Neural cell (in vitro differentiated cells): ENCODE results near the gene REG1B. TPM values are rescaled to one million over a fixed set of nuclear protein-coding genes. Genes with fewer than 3 reads are reported as not detected.

Experiments used
- H2AFZ ChIP-seq: fragments of 200-600, 300-800 bp; sonication (generic), shearing (Covaris generic); 2 replicates; pipeline ENCODE4 v1.6.0; 2014; ENCODE audit warnings: low read depth, mild to moderate bottlenecking, antibody characterized with exemption, low read length, moderate library complexity
- H3F3A ChIP-seq: fragments of 200-600 bp; shearing (Covaris generic); 2 replicates; pipeline ENCODE4 v1.6.1; 2016; ENCODE audit warnings: mild to moderate bottlenecking, moderate library complexity, mixed read lengths, antibody characterized with exemption, low read length; ENCODE audit not compliant: insufficient read depth, poor library complexity, severe bottlenecking
- H3K27ac ChIP-seq: fragments of 200-600, 300-800 bp; sonication (generic), shearing (Covaris generic); 2 replicates; pipeline ENCODE4 v1.5.1; 2014; ENCODE audit warnings: mild to moderate bottlenecking, low read length, moderate library complexity
- H3K27me3 ChIP-seq: fragments of 300-800, 200-600 bp; sonication (generic), shearing (Covaris generic); 2 replicates; pipeline ENCODE4 v1.6.0; 2014; ENCODE audit warnings: mild to moderate bottlenecking, low read depth, low read length, moderate library complexity; ENCODE audit not compliant: insufficient read depth
- H3K36me3 ChIP-seq: fragments of 300-800, 200-600 bp; sonication (generic), shearing (Covaris generic); 2 replicates; pipeline ENCODE4 v1.5.1; 2014; ENCODE audit warnings: mild to moderate bottlenecking, antibody characterized with exemption, low read length, moderate library complexity; ENCODE audit not compliant: insufficient read depth
- H3K4me2 ChIP-seq: fragments of 300-800, 200-600 bp; sonication (generic), shearing (Covaris generic); 2 replicates; pipeline ENCODE4 v1.6.0; 2014; ENCODE audit warnings: mild to moderate bottlenecking, low read length
- H3K4me3 ChIP-seq: fragments of 300-800, 200-600 bp; sonication (generic), shearing (Covaris generic); 2 replicates; pipeline ENCODE4 v1.5.1; 2014; ENCODE audit warnings: mild to moderate bottlenecking, low read length, moderate library complexity
- H3K79me2 ChIP-seq: fragments of 200-600 bp; shearing (Covaris generic); replicated peaks from 2 replicates; pipeline ENCODE4 v1.6.0; 2014; ENCODE audit warnings: mild to moderate bottlenecking, low read length, moderate library complexity; ENCODE audit not compliant: insufficient read depth
- H3K9ac ChIP-seq: fragments of 300-800, 200-600 bp; sonication (generic), shearing (Covaris generic); 2 replicates; pipeline ENCODE4 v1.6.1; 2016; ENCODE audit warnings: mild to moderate bottlenecking, low read length, mixed read lengths
- H3K9me2 ChIP-seq: fragments of 200-600 bp; shearing (Covaris generic); 2 replicates; pipeline ENCODE4 v1.6.1; 2016; ENCODE audit warnings: mild to moderate bottlenecking, low read length, mixed read lengths; ENCODE audit not compliant: insufficient read depth
- H3K9me3 ChIP-seq: fragments of 200-600, 300-800 bp; sonication (generic), shearing (Covaris generic); 2 replicates; pipeline ENCODE4 v1.6.1; 2016; ENCODE audit warnings: mild to moderate bottlenecking, mixed run types, low read length, moderate library complexity, mixed read lengths
- H4K20me1 ChIP-seq: fragments of 200-600 bp; shearing (Covaris generic); 2 replicates; pipeline ENCODE4 v1.6.1; 2016; ENCODE audit warnings: mild to moderate bottlenecking, mixed run types; ENCODE audit not compliant: insufficient read depth
- CTCF ChIP-seq: fragments of 450-650 bp; IDR thresholded peaks from 2 replicates; pipeline ENCODE4 v1.5.1; 2014; ENCODE audit warnings: antibody characterized with exemption, mild to moderate bottlenecking, moderate library complexity; ENCODE audit not compliant: poor library complexity, severe bottlenecking
- EP300 ChIP-seq: fragments of 450-650 bp; conservative IDR thresholded peaks from 2 replicates; pipeline ENCODE4 v1.6.1; 2014; ENCODE audit warnings: antibody characterized with exemption, mild to moderate bottlenecking, moderate library complexity; ENCODE audit not compliant: poor library complexity, severe bottlenecking
- EZH2 ChIP-seq: fragments of 200-600, 300-800 bp; shearing (Covaris generic), sonication (generic); IDR thresholded peaks from 2 replicates; pipeline ENCODE4 v1.6.1; 2014; ENCODE audit warnings: antibody characterized with exemption, low read length, borderline replicate concordance, mild to moderate bottlenecking; ENCODE audit not compliant: insufficient read depth, poor library complexity, severe bottlenecking
- MXI1 ChIP-seq: fragments of 450-650 bp; conservative IDR thresholded peaks from 2 replicates; pipeline ENCODE4 v1.6.1; 2014; ENCODE audit warnings: antibody characterized with exemption, mild to moderate bottlenecking; ENCODE audit not compliant: poor library complexity, severe bottlenecking
- POLR2AphosphoS5 ChIP-seq: IDR thresholded peaks from 2 replicates; pipeline ENCODE4 v1.6.1; 2012
- RAD21 ChIP-seq: fragments of 450-650 bp; conservative IDR thresholded peaks from 2 replicates; pipeline ENCODE4 v1.6.1; 2014; ENCODE audit warnings: antibody characterized with exemption, mild to moderate bottlenecking, moderate library complexity
- REST ChIP-seq: IDR thresholded peaks from 2 replicates; pipeline ENCODE4 v1.6.1; 2012; ENCODE audit warnings: borderline replicate concordance
- SMC3 ChIP-seq: fragments of 450-650 bp; conservative IDR thresholded peaks from 2 replicates; pipeline ENCODE4 v1.6.1; 2014; ENCODE audit warnings: antibody characterized with exemption, mild to moderate bottlenecking, moderate library complexity; ENCODE audit not compliant: poor library complexity
- TAF1 ChIP-seq: IDR thresholded peaks from 2 replicates; pipeline ENCODE4 v1.6.1; 2012; ENCODE audit warnings: low read depth
- polyA minus RNA-seq: library from RNA; depleted of rRNA, polyadenylated mRNA; stranded (reverse); fragments of >200 nt; gene quantifications from 2 replicates; pipeline ENCODE4 v1.2.3, GENCODE V29; 2014
- polyA plus RNA-seq: library from polyadenylated mRNA; depleted of rRNA; stranded (reverse); fragments of >200 nt; gene quantifications from 2 replicates; pipeline ENCODE4 v1.2.3, GENCODE V29; 2014

The REG1B gene
- polyA plus RNA-seq (not detected in 2 replicates), polyA minus RNA-seq (not detected in 2 replicates)

GRCh38 chr2:79087785-79088364 is at the start of gene REG1B:
Gene REG1B, minus strand, starts transcription at chr2:79087993. Its CDS starts 381 bp downstream, at chr2:79087612.
- no peaks in the 10 kb centered on the region for H3F3A ChIP-seq
- H3K9ac ChIP-seq = no peak within 1 kb of the TSS

GRCh38 chr2:79131687-79132086 is 43.9 kb upstream of the REG1B start:
- H3K9me2 ChIP-seq = no peaks in the 10 kb centered on the region
- H3K4me2 ChIP-seq = no peak overlapping the region
- no peaks in the 10 kb centered on the region for H3K79me2 ChIP-seq
- no peaks in the 10 kb centered on the region for H3F3A ChIP-seq
- H2AFZ ChIP-seq = no peak overlapping the region
- no peak overlapping the region for H3K27ac ChIP-seq
- no peak overlapping the region for H3K4me3 ChIP-seq
- H3K9ac ChIP-seq = no peak overlapping the region
- H3K27me3 ChIP-seq = no peaks in the 10 kb centered on the region
- H4K20me1 ChIP-seq = no peaks in the 10 kb centered on the region
- no peaks in the 10 kb centered on the region for H3K36me3 ChIP-seq
- no peaks in the 10 kb centered on the region for H3K9me3 ChIP-seq
- TF ChIP-seq MXI1 (no peak), RAD21 (no peak), EZH2 (no peak), EP300 (no peak), SMC3 (no peak), CTCF (no peak), TAF1 (no peak), POLR2AphosphoS5 (no peak)

More at GRCh38 chr2:79087785-79088364, at the start of gene REG1B:
- Histone ChIP-seq H4K20me1 (no peaks in the 10 kb centered on the region), H3K9me3 (no peaks in the 10 kb centered on the region), H3K4me3 (no peak within 1 kb of the TSS), H3K4me2 (no peak within 1 kb of the TSS), H3K9me2 (no peaks in the 10 kb centered on the region), H3K27ac (no peak within 1 kb of the TSS), H3K79me2 (no peaks in the 10 kb centered on the region), H2AFZ (no peak within 1 kb of the TSS), H3K27me3 (no peaks in the 10 kb centered on the region), H3K36me3 (no peaks in the 10 kb centered on the region)
- no peak for TF ChIP-seq SMC3
- TF ChIP-seq TAF1 = no peak
- no peak for TF ChIP-seq REST
- no peak for TF ChIP-seq MXI1
- TF ChIP-seq CTCF = no peak
- TF ChIP-seq RAD21 = no peak
- TF ChIP-seq POLR2AphosphoS5 = no peak
- TF ChIP-seq EZH2 = no peak
- TF ChIP-seq EP300 = no peak
